HK-2 (cell line): ENCODE results near the gene SLC39A13.

Source experiments
- DNase-seq: peaks from one replicate; pipeline ENCODE4 v3.0.0-alpha.2; 2018; ENCODE audit not compliant: unreplicated experiment

Gene SLC39A13

DNA sequence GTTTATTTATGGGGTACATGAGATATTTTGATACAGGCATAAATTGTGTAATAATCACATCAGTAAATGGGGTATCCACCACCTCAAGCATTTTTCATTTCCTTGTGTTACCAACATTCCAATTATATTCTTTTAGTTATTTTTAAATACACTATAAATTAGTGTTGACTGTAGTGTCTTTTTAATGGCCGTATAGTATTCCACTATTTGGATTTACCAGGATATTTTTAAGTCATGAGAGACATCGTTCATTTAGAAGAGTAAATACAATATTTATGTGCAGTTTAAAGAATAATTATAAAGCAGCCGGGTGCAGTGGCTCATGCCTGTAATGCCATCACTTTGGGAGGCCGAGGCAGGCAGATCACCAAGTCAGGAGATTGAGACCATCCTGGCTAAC lies 23.9 kb upstream of the SLC39A13 start:
- DNase-seq: no peak

GRCh38 chr11:47387944-47388696 lies 20.3 kb upstream of the SLC39A13 start:
- DNase-seq: no peak

DNA sequence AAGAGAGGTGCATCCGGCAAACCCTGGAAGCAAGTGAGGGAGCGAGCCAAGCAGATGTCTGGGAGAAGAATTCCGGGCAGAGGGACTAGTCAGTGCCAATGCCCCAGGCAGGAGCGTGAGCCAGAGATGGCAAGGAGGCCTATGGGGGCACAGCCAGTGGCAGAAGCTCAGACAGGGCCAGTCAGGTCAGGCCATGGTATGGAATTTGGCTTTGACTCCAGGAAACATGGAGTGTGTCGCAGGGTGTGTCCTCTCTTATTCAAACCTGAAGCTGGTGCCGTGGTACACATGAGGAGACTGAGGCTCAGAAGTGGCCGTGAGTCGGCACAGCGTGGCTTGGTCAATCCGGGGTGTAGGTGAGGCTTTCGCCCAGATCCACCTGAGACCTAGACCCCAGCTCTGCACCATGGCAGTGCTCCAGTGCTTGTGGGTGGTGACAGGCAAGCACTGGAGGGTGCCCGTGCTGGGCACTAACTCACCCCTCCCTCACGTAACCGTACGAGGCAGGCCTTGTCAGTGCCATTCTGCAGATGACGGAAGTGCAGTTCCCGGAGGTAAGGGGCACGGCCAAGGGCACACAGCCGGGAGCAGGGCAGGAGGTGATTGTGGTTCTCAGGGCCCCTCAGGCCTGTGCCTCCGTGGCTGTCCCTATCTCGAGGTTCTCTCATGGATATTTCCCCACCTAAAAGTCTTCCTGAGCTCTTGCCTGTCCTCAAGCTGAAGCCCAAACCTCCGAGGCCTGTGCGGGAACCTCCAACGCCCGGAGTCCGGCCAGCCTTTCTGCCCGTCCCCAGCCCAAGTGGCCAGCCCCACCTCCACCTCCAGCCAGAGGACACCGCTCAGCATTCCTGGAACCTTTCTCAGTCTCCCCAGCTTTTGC lies 19.5 kb upstream of the SLC39A13 start:
- no peak for DNase-seq

DNA sequence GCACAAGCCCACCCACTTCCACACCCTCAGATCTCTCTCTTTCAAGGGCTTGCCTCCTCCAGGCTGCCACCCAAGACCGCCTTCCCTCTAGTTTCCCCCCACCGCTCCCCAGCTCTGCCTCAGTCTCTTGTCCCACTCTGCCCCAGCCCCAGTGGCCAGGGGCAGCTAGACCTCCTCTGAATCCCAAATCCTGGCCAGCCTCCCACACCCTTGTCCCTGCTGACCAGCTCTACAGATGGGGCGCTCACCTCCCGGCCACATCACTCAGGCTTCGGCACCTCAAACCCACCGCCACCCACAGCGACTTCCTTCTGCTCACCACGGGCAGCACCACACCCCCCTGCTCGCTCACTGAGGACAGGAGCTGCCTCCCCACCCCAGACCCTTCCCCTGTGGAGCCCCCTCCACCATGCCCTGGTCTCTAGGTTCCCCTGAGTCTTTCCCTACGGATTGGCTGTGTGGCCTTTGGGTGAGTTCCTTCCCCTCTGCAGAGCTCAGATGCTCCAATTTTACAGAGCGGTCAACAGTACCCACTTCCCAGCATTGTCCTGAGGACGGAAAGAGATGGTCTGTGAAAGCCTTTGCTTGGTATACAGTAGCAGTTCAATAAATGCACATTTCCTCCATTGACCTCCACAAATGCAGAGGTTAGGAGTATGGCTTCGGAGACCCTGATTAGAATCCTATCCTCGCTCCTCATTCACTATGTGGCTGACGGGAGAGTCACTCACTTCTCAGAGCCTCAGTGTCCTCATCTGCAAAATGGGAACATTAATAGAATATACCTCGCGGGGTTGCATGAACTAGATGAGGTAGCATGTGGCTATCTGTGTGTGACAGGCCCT lies 18.6 kb upstream of the SLC39A13 start:
- DNase-seq: no peak

- DNase-seq: no peak
Measured at GRCh38 chr11:47390422-47390760, 18.0 kb upstream of the SLC39A13 start.

- DNase-seq: no peak
Measured at GRCh38 chr11:47391077-47391583, 17.3 kb upstream of the SLC39A13 start.

DNA sequence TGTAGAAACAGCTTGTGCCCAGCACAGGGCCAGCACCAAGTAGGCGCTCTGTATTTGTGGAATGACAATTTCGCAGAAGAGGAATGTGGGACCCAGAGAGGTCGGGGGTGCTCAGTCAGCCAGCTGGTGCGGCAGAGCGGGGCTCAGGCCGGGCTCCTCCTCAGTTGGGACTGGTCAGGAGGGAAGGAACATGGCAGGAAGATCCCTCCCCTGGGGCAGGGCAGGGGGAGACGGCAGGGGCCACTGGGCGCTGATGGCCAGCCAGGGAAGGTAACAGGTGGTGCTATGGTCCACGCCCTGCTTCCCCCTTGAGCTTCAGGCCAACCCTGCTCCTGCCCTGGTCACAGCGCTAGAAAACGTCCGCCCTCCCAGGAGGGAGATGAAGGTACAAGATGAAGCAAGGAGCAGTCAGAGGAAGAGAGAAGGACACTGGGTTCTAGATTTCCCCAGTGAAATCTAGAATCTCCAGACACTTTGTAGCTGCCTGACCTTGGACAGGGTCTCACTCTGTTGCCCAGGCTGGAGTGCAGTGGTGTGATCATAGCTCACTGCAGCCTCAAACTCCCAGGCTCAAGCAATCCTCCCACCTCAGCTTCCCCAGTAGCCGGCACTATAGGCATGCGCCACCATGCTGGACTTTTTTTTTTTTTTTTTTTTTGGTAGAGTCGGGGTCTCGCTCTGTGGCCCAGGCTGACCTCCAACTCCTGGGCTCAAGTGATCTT lies 16.5 kb upstream of the SLC39A13 start:
- DNase-seq: no peak

- DNase-seq: no peak
Measured at GRCh38 chr11:47392546-47393162, 15.7 kb upstream of the SLC39A13 start.

GRCh38 chr11:47393163-47394049 lies 15.0 kb upstream of the SLC39A13 start:
- peak; percentile 46 for DNase-seq

DNA sequence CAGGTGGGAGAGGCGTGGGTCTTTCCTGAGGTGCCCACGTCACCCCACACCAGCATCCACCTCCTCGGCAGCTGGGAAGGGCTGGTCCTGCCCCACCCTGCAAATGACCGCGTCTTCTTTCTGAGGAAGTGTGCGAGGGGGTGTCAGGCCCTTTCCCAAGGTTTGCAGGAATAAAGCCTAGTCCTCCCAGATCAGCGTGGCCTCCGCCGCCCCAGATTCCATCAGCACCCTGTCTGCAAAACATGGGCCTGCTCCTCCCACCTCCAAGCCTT lies 14.4 kb upstream of the SLC39A13 start:
- no peak for DNase-seq

- no peak for DNase-seq
Measured at GRCh38 chr11:47394322-47395222, 13.8 kb upstream of the SLC39A13 start.

- no peak for DNase-seq
Measured at GRCh38 chr11:47395223-47396048, 13.0 kb upstream of the SLC39A13 start.

GRCh38 chr11:47396049-47396320 lies 12.4 kb upstream of the SLC39A13 start:
- no peak for DNase-seq

DNA sequence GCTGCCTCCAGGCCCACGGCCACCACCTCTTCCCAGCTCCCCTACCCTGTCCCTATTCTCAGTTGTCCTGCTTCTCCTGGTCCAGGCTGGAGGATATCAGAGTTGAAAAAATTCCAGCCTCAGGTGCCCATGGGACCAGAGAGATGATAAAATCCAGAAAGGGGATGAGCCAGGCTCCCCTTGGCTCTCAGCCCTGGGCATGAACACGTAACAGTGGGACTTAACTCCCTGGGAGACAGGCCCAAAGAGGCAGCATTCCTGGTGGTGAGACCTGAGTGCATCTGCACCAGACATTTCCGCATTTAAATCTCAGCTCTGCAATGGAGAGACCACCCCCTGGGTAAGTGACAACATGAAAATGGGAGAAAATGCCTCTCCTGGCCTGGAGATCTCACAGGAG lies 10.4 kb upstream of the SLC39A13 start:
- no peak for DNase-seq

- DNase-seq: no peak
Measured at GRCh38 chr11:47398551-47398950, 9.8 kb upstream of the SLC39A13 start.

DNA sequence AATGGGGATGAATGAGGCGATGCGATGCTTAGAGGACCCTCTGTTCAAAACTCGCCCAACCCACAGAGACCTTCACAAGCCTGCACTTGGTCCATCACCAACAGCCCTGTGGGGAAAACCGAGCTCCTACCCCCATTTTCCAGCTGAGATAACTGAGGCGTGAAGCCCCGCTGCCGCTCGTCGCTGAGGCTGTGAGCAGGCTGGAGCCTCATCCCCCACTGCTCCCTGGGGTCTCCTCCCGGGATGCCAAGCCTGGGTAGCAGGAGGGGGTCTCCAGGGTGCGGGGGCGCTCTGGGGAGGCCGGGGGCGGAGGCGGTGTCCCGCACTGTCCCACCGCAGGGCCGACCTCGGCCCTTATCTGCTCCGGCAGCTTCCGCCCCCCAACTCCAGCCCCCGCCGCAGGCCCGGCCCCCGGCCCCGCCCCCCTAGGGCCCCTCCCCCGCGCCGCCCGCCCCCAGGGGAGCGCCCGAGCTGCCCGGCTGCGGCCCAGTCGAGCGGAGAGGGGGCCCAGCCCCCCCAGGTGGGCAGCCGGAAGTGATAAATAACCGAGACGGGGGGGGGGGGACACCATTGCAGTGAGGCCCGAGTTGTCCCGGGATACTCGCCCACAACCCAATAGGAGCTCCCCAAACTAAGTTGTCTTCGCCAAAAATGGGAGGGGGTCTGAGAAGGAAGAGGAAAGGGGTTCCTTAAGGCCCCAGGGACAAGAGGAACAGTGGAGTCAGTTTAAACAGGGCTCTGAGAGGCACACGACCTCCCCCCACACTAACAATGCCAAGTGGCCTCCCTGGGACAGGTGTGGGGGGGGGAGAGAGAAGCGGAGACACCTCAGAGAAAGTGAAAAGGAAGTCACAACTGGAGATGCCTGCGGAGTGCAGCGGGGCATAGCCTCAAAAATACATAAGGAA lies 8.3 kb upstream of the SLC39A13 start:
- DNase-seq: no peak

DNA sequence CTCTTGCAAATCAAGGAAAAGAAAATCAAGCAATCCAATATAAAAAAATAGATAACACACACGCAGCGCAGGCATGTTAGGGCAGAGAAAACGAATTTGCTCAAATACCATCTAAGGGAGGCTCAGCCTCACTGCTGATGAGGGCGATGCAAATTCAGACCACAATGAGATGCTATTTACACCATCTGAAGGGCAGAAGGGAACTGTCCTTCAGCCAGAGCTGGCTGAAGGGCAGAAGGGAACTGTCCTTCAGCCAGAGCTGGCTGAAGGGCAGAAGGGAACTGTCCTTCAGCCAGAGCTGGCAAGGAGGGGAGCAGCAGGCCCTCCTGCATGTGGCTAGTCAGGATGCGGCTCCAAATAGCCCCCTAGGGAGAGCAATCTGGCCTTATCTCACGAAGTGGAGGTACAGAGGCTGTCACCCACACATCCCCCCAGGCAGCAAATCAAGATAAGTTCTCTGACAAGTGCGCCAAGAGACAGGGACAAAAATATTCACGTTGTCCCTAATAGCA lies 7.6 kb upstream of the SLC39A13 start:
- no peak for DNase-seq
